Fibroblast of lung (primary cell): ENCODE measurements around the gene PRSS48. TPM values are rescaled to one million over a fixed set of nuclear protein-coding genes. Genes with fewer than 3 reads are reported as not detected.
A peak's percentile ranks its signal among the peaks of the same experiment; 100 is the strongest.

Source experiments
- DNase-seq, 2 donors: peaks; one replicate each; pipeline versions ENCODE4 v3.0.0 to v3.0.0-alpha.2; 2010; ENCODE audit warnings: low read depth in 2 of 2
- H2AFZ ChIP-seq: 2 replicates; pipeline ENCODE4 v1.5.1; 2012; ENCODE audit warnings: low read length, control low read depth, inconsistent platforms
- H3K27ac ChIP-seq: 2 replicates; pipeline ENCODE4 v1.5.1; 2011; ENCODE audit warnings: low read length, control low read depth; ENCODE audit not compliant: insufficient read depth
- H3K27me3 ChIP-seq: 2 replicates; pipeline ENCODE4 v1.5.1; 2011; ENCODE audit warnings: mild to moderate bottlenecking, low read length; ENCODE audit not compliant: control insufficient read depth, insufficient read depth
- H3K36me3 ChIP-seq: 2 replicates; pipeline ENCODE4 v1.5.1; 2011; ENCODE audit warnings: low read length; ENCODE audit not compliant: control insufficient read depth, insufficient read depth
- H3K4me1 ChIP-seq: 2 replicates; pipeline ENCODE4 v1.5.1; 2011; ENCODE audit warnings: low read length; ENCODE audit not compliant: control insufficient read depth, insufficient read depth; ENCODE audit errors: extremely low read depth
- H3K4me2 ChIP-seq: 2 replicates; pipeline ENCODE4 v1.5.1; 2011; ENCODE audit warnings: low read length, control low read depth; ENCODE audit not compliant: insufficient read depth; ENCODE audit errors: extremely low read depth
- H3K4me3 ChIP-seq, 4 experiments: fragments of 200-600 bp in 1 of 4; sonication (generic) in 1 of 4; replicated peaks in 1 of 4; 2 replicates each; pipeline ENCODE4 v1.5.1; 2011 to 2016; ENCODE audit warnings: low read length in 4 of 4, low read depth in 3 of 4, mild to moderate bottlenecking in 3 of 4, control low read depth in 2 of 4, inconsistent platforms in 1 of 4, mixed read lengths in 1 of 4; ENCODE audit not compliant: insufficient read depth in 1 of 4; ENCODE audit errors: control extremely low read depth in 1 of 4
- H3K79me2 ChIP-seq: 2 replicates; pipeline ENCODE4 v1.5.1; 2012; ENCODE audit warnings: mild to moderate bottlenecking, low read length, inconsistent platforms; ENCODE audit not compliant: control insufficient read depth, insufficient read depth
- H3K9ac ChIP-seq: 2 replicates; pipeline ENCODE4 v1.5.1; 2011; ENCODE audit warnings: mild to moderate bottlenecking, low read length, control low read depth; ENCODE audit not compliant: insufficient read depth
- H3K9me3 ChIP-seq: 2 replicates; pipeline ENCODE4 v1.5.1; 2012; ENCODE audit warnings: low read depth, low read length; ENCODE audit not compliant: control insufficient read depth, insufficient read depth
- H4K20me1 ChIP-seq: 2 replicates; pipeline ENCODE4 v1.5.1; 2011; ENCODE audit warnings: low read length; ENCODE audit not compliant: control insufficient read depth, insufficient read depth; ENCODE audit errors: extremely low read depth
- EZH2 ChIP-seq: IDR thresholded peaks from 2 replicates; pipeline ENCODE4 v1.5.1; 2012; ENCODE audit warnings: low read length, control low read depth, mild to moderate bottlenecking; ENCODE audit errors: missing control alignments
- polyA plus RNA-seq, 2 donors: library from polyadenylated mRNA; depleted of rRNA in 1 of 2; stranded (reverse) in 1 of 2; unstranded in 1 of 2; fragments of >200 nt; gene quantifications; 2 replicates each; pipeline ENCODE4 v1.2.1, GENCODE V29; 2011 to 2012; ENCODE audit warnings: missing spikeins in 1 of 2
- total RNA-seq: library from RNA; depleted of rRNA; stranded (reverse); fragments of >200 nt; gene quantifications from 2 replicates; pipeline ENCODE4 v1.2.1, GENCODE V29; 2014
- TF ChIP-seq, protein P1 (sequence below), 2 donors: IDR thresholded peaks in 1 of 2; conservative IDR thresholded peaks in 1 of 2; 1 replicate in 1 of 2; 2 replicates in 1 of 2; pipeline ENCODE4 v1.5.1; 2011 to 2012; ENCODE audit warnings: low read length in 2 of 2, control low read depth in 1 of 2, inconsistent platforms in 1 of 2, low read depth in 1 of 2, mild to moderate bottlenecking in 1 of 2

Gene PRSS48
- total and polyA plus RNA-seq, 2 donors (not counting 1 experiment from before 2014, with no cell fraction given): not detected

DNA sequence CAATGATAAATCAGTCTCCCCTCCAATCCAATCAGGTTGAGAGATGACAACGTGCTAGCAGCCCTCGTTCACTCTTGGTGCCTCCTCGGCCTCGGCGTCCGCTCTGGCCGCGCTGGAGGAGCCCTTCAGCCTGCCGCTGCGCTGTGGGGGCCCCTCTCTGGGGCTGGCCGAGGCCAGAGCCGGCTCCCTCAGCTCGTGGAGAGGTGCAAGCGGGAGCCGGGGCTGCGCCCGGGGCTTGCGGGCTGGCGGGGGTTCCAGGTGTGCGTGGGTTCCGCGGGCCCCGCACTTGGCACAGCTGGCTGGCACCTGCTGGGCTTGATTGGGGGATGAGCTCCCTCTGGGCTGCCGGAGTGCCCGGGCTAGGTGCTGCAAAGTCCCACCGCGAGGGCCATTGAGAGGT, 40.9 kb upstream of the PRSS48 start:
- no peak for DNase-seq
- H3K36me3 ChIP-seq: no peaks in the 10 kb centered on the region
- no peaks in the 10 kb centered on the region for H3K27me3 ChIP-seq
- H3K4me1 ChIP-seq: no peaks in the 10 kb centered on the region
- TF ChIP-seq, protein P1, sequence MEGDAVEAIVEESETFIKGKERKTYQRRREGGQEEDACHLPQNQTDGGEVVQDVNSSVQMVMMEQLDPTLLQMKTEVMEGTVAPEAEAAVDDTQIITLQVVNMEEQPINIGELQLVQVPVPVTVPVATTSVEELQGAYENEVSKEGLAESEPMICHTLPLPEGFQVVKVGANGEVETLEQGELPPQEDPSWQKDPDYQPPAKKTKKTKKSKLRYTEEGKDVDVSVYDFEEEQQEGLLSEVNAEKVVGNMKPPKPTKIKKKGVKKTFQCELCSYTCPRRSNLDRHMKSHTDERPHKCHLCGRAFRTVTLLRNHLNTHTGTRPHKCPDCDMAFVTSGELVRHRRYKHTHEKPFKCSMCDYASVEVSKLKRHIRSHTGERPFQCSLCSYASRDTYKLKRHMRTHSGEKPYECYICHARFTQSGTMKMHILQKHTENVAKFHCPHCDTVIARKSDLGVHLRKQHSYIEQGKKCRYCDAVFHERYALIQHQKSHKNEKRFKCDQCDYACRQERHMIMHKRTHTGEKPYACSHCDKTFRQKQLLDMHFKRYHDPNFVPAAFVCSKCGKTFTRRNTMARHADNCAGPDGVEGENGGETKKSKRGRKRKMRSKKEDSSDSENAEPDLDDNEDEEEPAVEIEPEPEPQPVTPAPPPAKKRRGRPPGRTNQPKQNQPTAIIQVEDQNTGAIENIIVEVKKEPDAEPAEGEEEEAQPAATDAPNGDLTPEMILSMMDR (conservative IDR thresholded peaks at IDR 0.05 in 1 of 2, IDR thresholded peaks at IDR 0.05 in 1 of 2; ENCODE audit: low read depth in 1 of 2, low read length in 2 of 2): no peak
- no peak overlapping the region for H3K4me3 ChIP-seq
- no peaks in the 10 kb centered on the region for H3K9me3 ChIP-seq
- H3K9ac ChIP-seq: no peak overlapping the region
- no peaks in the 10 kb centered on the region for H4K20me1 ChIP-seq
- H3K79me2 ChIP-seq: no peaks in the 10 kb centered on the region
- H2AFZ ChIP-seq: no peak overlapping the region
- H3K27ac ChIP-seq: no peak overlapping the region
- no peak overlapping the region for H3K4me2 ChIP-seq

DNA sequence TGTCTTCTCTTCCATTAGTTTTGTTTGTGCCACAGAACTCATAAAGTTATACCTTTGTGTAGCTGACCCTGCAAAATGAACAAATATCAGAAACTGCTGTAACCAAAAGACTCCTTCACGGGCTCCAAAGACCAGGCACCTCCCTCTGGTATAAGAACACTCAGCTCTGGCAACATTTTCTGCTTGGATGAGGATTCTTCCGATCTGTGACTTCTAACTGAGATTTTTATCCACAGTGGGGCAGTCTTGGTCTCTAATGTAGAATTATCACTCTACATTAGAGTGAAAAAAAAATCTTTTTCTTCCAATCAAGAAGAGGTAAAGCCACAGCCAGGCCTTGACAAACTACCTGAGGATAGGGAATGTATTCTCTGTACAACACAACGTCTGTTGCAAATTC, 38.5 kb upstream of the PRSS48 start:
- DNase-seq: peak; percentile 23 to 54

DNA sequence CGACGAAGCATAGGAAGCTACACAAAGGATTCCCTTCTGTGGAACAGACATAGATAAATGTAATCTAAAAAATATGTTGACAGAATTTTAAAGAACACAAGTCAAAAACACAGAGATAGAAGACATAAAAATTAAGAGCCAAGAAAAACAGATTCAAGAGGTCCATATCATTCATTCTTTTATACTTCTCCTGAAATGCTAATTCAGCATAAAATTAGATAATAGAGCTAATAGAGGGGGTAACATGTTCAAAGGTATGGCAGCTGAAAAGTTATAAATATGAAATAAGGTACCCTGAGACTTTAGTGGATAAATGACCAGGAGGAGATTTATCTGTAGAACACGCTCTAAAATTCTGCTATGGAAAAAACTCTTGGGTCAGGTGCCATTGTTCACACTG, 37.4 kb upstream of the PRSS48 start:
- no peaks in the 10 kb centered on the region for H3K4me1 ChIP-seq
- no peak overlapping the region for H3K9ac ChIP-seq
- TF ChIP-seq EZH2: no peak
- TF ChIP-seq, protein P1 (conservative IDR thresholded peaks at IDR 0.05 in 1 of 2, IDR thresholded peaks at IDR 0.05 in 1 of 2; ENCODE audit: low read depth in 1 of 2, low read length in 2 of 2): no peak
- H2AFZ ChIP-seq: no peak overlapping the region
- no peaks in the 10 kb centered on the region for H3K36me3 ChIP-seq
- H3K4me3 ChIP-seq: no peak overlapping the region
- H3K79me2 ChIP-seq: no peaks in the 10 kb centered on the region
- DNase-seq: no peak
- H3K27ac ChIP-seq: no peak overlapping the region
- no peaks in the 10 kb centered on the region for H4K20me1 ChIP-seq
- H3K27me3 ChIP-seq: no peaks in the 10 kb centered on the region
- no peaks in the 10 kb centered on the region for H3K9me3 ChIP-seq
- H3K4me2 ChIP-seq: no peak overlapping the region

More for the DNA sequence above, 38.5 kb upstream of the PRSS48 start:
- Histone ChIP-seq H3K4me1 (no peaks in the 10 kb centered on the region), H3K27ac (no peak overlapping the region), H4K20me1 (no peaks in the 10 kb centered on the region), H3K36me3 (no peaks in the 10 kb centered on the region), H3K4me2 (no peak overlapping the region), H3K4me3 (no peak overlapping the region), H3K9ac (no peak overlapping the region), H3K79me2 (no peaks in the 10 kb centered on the region), H3K9me3 (no peaks in the 10 kb centered on the region), H2AFZ (no peak overlapping the region), H3K27me3 (no peaks in the 10 kb centered on the region)
- TF ChIP-seq, protein P1 (conservative IDR thresholded peaks at IDR 0.05 in 1 of 2, IDR thresholded peaks at IDR 0.05 in 1 of 2; ENCODE audit: low read depth in 1 of 2, low read length in 2 of 2): peak in 1 of 2 donors; percentile 16
- TF ChIP-seq EZH2: no peak
